Measurements from ENCODE around the gene AGPAT2.

The AGPAT2 gene

DNA sequence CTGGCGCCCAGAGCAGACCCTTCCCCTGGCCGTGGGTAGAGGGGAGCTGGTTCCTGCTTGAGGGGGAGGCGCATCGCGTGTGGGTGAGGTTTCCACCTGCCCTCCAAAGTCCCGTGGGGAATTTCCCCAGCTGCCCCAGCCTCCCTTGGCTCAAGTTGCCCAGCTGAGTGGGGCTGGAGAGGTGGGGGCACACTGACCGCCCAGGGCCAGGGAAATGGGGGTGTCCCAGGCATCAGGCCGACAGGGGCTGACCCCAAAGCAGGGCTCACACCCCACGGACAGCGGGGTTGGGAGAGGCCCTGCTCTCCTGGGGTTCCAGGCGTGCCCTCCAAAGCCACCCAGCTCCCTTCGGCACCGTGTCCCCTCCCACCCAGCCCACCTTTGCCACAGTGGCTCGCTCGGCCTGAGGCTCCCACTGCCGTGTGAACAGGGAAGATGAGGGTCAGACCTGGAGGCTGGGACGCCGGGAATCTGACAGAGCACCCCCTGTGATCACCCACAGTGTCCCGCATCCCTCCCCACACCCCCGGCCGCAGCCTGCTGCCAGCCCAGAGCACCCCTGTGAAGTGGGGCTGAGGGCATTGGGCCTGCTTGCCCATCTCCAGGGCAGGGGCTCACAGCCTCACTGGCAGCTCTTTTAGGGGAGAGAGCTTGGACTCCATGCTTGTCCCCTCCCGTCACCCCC is 25.5 kb downstream of the AGPAT2 start:
- no peak for DNase-seq (ENCODE audit: low read depth, low spot score)

- no peak for DNase-seq (ENCODE audit: low read depth, low spot score)
Observed at GRCh38 chr9:136660971-136661550, 26.2 kb downstream of the AGPAT2 start.

GRCh38 chr9:136659861-136660784 is 27.1 kb downstream of the AGPAT2 start:
- DNase-seq (ENCODE audit: low read depth, low spot score) = no peak

DNA sequence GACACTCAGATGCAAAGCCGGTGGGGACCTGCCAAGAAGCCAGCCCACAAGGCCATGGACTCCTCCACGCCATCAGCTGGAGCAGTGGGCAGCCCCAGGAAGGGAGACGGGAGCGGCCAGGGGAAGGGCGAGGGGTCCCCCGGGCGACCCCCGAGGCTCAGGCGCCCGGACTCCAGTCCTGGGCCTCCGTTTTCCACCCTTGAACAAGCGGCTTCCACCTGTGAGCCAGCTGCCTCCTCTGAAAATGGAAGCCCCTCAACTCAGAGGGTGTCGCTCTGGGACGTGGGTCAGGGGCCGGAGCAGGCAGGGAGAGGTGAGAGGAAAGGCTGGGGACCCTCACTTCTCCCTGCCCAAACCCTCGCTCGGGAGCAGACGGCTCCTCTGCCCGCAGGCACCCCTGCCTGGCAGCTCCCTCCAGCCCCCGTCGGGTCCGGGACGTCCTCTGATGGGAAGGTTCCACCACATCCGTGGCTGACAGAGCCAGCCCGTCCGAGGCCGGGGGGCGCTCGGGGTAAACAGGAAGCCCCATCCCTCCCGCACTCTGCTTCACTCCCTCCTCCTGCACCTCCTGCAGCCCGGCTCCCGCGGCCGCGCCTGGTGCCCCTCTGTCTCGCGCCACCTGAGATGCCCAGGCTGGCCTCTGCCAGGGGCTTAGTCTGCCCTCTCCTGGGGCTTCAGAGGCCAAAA is 28.3 kb downstream of the AGPAT2 start:
- DNase-seq (ENCODE audit: low read depth, low spot score) = no peak

DNA sequence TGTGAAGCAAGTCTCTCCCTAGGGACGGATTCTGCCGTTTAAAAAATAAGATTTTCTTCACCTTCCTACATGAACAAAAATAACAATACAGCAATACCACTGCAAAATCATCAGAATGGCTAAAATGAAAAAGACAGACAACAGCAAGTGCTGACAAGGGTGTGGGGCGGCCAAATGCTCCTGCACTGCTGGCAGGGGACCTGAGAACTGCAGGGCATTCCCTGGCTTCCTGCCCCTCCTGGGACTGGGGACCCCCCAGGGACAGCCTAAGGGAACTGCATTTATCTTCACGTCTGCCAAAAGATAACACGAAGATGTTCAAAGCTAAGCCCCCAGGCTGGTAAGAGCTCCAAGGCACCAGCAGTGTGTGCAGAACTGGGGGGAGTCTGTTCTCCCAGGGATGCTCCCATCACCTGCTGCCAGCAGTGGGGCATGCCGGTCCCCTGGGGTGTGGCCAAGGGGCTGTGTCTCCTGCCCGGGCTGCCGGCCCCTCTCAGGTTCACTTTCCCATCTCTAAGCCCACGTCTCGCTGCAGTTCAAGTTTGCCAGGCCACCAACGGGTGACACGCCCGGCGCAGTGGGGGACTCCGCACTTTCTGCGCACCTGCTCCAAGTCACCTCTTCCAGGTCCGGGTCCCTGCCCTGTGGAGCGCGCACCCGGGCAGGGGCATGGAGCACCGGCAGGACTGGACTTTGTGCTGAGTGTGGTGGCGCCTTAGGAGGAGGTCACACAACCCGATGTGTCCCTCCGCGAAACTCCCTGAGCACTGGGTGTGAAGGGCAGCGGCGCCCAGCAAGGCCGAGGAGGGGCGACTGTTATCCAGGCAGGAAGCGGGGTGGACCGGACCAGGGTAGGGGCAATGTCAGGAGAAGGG is 29.0 kb downstream of the AGPAT2 start:
- no peak for DNase-seq (ENCODE audit: low read depth, low spot score)

DNA sequence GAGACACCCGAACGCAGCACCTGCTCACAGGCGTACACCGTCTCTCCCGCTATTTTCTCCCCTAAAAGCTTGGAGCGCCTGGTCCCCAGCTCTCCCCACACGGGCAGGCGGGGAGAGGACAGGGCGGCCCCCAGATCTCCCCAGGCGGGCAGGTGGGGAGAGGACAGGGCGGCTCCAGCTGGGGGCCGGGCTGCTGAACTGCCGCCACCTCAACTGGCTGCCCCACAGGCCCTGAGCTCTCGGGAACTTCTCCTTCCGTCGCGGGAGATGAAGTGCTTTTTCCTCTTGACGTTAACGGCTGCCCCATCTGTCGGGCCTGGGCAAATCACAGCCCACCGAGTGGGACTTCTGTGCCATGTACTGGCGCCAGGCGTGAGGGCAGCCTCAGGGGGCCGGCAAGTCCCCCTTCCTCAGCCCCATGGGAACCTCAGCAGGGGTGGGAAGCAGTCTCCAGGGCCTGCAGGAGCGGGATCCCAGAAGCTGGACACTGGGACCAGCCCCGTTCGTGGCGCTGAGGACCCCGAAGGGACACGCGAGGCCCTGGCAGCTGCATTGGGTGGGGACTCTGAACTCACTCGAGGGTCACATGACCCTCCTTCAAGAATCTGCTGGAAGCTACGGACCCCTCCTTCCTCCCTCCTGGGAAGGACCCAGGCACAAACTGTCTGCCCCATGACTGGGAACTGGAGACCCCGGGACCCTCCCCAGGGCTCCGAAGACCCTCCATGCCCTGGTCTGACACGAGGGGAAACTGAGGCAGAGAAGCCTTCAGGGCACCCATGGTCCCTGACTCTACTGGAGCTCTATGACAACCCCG is 30.3 kb downstream of the AGPAT2 start:
- no peak for DNase-seq (ENCODE audit: low read depth, low spot score)

DNA sequence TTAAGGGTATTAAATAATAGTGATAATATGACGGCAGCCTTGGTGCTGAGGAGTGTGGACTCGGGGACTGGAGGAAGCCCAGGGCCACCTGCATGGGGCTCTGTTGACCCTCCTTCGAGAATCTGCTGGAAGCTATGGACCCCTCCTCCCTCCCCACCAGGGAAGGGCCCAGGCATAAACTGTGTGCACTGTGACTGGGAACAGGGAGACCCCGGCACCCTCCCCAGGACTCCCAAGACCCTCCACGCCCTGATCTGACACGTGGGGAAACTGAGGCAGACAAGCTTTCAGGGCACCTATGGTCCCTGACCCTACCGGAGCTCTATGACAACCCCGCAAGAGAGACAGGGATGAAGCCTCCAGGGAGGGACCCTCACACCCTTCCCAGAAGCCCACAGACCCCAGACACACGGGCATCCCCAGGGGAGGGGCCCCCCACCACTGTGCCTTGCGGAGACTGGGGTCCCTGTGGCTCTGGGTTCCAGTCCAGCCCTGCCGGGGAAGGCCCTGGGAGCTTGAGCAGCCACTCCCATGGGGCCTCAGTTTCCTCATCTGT is 31.0 kb downstream of the AGPAT2 start:
- no peak for DNase-seq (ENCODE audit: low read depth, low spot score)

DNA sequence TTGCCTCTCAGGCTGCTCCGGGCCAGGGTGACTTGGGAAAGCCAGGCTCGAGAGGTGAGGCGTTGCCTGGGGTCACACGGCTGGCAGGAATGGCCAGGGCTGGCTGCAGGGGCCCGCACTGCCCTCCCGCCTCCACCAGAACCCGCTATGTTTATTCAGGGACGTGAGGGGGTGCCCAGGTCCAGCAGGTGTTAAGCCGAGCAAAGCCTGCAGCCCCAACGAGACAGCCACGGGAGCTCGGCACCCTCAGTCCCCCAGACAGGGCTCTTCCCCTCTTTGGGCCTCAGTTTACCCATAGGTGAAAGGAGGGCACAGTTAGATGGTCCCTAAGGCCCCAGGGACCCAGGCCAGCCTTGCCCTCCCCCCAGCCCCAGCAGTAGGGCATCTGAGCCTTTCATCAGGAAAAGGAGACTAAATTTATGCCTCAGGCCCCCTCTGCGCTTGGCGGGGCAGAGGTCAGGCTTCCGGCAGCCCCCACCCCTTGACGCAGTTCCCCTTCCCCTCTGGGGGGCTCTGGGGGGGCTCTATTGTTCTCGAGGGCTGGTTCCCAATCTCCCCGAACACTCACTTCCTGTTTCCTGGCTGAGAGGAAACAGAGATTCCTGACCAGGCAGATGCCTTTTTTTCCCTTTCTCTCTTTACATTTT is 31.6 kb downstream of the AGPAT2 start:
- DNase-seq (ENCODE audit: low read depth, low spot score) = no peak

- no peak for DNase-seq (ENCODE audit: low read depth, low spot score)
Observed at GRCh38 chr9:136654820-136655535, 32.3 kb downstream of the AGPAT2 start.

- DNase-seq (ENCODE audit: low read depth, low spot score) = no peak
Observed at GRCh38 chr9:136653323-136654079, 33.8 kb downstream of the AGPAT2 start.

DNA sequence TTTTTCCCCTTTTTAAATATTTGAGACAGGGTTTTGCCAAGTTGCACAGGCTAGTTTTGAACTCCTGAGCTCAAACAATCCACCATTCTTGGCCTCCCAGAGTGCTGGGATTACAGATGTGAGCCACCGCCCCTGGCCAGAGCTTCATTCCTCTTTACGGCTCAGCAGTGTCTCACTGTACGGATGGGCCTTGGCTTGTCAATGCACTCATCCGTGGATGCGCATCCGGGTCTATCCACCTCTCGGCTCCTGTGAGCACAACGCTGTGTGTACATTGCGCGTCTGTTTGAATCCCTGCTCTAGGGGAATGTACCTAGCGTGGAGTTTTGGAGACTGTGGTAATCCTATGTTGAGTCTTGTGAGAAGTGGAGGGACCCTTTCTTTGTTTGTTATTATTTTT is 35.4 kb downstream of the AGPAT2 start:
- DNase-seq (ENCODE audit: low read depth, low spot score) = no peak

DNA sequence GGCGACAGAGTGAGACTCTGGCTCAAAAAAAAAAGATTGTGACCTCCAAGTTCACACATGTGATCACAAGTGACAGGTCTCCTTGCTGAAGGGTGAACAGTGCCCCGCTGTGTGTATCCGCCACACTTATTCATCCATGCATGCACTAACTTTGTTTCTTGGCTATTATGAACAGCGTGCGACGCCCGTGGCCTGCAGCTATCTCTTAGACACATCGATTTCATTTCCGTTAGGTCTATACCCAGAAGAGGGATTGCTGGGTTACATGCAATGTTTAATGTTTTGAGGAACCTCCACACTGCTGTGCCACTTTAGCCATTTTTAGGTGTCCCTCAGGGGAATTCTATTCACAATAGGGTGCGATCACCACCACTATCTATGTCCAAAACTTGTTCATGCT is 36.6 kb downstream of the AGPAT2 start:
- DNase-seq (ENCODE audit: low read depth, low spot score) = no peak

DNA sequence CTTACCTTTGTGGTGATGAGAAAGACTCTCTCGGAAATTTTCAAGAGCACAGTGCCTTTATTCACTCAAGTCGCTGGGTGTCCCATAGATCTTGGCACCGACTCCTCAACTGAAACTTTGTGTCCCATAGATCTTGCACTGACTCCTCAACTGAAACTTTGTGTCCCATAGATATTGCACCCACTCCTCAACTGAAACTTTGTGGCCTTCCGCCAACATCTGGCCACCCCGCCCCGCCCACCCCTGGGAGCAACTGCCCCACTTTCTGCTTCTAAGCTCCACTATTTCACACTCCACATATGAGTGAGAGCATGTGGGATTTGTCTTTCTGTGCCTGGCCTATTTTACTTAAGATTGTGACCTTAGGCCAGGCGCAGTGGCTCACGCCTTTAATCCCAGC is 37.2 kb downstream of the AGPAT2 start:
- DNase-seq (ENCODE audit: low read depth, low spot score) = no peak

DNA sequence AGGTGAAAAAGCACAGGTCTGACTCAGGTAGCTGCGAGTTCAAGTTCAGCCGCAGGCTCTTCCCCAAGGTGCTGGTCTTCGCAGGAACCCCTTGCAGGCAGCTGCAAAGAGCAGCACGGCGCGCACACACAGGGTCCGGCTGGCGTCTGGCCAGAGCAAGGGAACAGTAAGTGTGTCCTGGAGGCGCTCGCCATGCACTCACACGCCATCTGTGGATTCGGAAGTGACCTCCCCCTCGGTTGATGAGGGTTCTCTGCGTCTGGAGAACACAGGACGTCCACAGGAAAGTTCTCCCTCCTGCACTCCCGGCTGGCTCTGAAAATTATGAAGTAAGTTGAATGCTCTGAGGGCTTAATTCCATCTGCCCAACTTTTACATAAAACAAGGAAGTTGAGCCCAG is 38.5 kb downstream of the AGPAT2 start:
- no peak for DNase-seq (ENCODE audit: low read depth, low spot score)

GRCh38 chr9:136646827-136647711 is 40.2 kb downstream of the AGPAT2 start:
- DNase-seq (ENCODE audit: low read depth, low spot score) = no peak

DNA sequence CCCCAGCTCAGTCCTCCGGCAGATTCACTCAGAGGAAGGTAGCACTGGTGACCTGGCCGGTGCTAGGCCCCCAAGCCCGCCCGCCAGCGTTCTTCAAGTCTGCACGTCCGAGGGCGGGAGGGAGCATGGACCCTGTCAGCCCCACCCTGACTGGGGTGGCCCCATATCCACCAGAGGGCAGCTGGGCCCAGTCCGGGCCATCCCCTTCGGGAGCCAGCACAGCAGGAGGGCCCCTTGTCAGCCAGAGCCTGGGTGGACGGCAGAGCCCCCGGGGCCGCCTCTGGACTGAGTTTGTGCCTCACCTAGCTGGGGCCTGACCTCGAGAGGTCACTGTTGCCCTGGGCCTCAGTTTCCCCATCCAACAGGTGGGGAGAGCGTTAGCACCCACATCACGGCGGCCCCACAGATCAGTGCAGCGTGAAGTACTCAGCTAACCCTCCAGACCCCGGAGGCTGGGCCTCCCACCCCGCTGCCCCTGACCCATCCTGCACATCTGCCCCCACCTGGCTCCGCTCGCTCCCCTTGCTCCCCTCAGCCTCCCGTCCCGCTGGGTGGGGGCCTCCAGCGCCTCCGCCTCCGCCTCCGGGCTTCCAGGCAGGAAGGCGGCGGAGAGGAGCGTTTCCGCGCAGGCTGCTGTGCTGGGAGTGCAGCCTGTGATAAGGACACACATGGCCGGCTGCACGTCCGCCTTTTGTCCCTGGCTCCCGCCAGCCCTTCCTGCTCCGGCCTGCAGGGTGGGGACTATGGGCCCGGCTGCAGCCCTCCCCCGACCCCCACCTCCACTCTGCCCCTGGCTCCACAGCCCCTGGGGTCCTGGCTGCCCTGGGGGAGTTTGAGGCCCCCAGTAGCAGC is 41.1 kb downstream of the AGPAT2 start:
- DNase-seq (ENCODE audit: low read depth, low spot score) = no peak

Measured in activated CD4-positive, CD25-positive, alpha-beta regulatory T cell treated with anti-CD3 and anti-CD28 coated beads, Interleukin-2, amount 50 U/mL, for 16 hours (primary cell).